PC-9 (cell line): ENCODE results near the gene COP1.

ENCODE experiments used
- CTCF ChIP-seq: fragments of 200-600 bp; sonication (generic); conservative IDR thresholded peaks from 2 replicates; pipeline ENCODE4 v1.6.1; 2017; ENCODE audit warnings: mixed run types, antibody characterized with exemption, mild to moderate bottlenecking, moderate library complexity
- EZH2 ChIP-seq: fragments of 200-600 bp; sonication (generic); IDR thresholded peaks from 2 replicates; pipeline ENCODE4 v1.8.0; 2017; ENCODE audit warnings: antibody characterized with exemption, low read depth

- TF ChIP-seq EZH2 (no peak), CTCF (no peak)
Observed at GRCh38 chr1:176029609-176030008, 177.5 kb downstream of the COP1 start.
